VCaP (cell line): ENCODE measurements around the gene MAGI1.
A peak's percentile ranks its signal among the peaks of the same experiment; 100 is the strongest.

Experiments
- H3K27ac ChIP-seq: fragments of 450-650 bp; 2 replicates; pipeline ENCODE4 v1.5.1; 2017
- TF ChIP-seq, protein P1 (sequence below): fragments of 450-650 bp; conservative IDR thresholded peaks from 2 replicates; pipeline ENCODE4 v1.5.1; 2017; ENCODE audit warnings: mild to moderate bottlenecking, moderate library complexity

Gene MAGI1

DNA sequence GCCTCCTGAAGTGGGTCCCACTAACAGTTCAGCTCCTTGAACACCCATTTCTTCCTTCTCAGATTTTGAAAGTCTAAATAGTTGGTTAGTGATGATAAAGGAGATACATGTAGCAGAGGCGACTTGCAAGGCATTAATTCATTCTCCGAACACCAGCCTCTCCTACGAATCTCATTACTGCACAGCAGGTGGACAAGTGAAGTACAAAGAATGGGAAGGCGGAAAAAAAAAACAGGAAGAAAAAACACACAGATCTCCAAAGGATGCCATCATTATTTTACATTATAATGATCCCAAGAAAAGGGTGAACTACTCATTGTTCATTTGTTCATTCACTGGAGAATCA, 276.5 kb downstream of the MAGI1 start:
- H3K27ac ChIP-seq = no peak overlapping the region

DNA sequence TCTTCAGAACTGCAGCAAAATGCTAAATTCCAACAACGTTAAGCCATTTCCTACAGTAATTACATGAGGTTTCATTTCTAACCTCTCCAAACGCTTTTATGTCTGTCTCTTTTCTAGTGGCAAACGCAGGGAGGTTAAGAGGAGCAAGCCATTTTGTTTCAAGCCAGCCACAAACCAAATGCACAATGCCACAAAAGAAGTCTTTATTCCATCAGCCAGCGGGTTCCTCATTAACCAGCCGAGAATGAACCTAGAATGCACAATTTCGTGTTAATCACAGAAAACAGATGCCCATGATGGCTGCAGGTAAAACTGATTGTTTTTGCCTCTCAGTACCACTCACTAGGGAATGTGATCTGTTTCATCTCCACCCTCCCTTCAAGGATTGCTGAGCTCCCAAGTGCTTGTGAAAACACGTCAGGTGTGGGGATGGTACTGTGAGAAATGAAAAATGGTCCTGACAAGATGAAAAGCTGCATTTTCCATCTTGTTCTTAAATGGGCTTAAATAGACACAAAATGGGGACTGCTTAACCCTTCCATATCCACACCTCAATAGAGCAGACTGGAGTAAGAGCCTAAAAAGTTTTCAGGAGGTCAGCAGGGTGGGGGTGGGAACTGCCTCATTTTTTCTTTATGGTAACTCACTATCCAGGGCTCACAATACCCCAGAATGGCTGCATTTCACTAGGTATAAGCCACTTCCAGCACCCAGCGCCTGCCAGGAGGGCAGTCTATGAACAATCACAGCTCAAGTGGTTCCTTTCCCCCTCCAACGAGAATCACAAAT, 277.1 kb downstream of the MAGI1 start:
- TF ChIP-seq, protein P1, sequence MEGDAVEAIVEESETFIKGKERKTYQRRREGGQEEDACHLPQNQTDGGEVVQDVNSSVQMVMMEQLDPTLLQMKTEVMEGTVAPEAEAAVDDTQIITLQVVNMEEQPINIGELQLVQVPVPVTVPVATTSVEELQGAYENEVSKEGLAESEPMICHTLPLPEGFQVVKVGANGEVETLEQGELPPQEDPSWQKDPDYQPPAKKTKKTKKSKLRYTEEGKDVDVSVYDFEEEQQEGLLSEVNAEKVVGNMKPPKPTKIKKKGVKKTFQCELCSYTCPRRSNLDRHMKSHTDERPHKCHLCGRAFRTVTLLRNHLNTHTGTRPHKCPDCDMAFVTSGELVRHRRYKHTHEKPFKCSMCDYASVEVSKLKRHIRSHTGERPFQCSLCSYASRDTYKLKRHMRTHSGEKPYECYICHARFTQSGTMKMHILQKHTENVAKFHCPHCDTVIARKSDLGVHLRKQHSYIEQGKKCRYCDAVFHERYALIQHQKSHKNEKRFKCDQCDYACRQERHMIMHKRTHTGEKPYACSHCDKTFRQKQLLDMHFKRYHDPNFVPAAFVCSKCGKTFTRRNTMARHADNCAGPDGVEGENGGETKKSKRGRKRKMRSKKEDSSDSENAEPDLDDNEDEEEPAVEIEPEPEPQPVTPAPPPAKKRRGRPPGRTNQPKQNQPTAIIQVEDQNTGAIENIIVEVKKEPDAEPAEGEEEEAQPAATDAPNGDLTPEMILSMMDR = no peak
- H3K27ac ChIP-seq = no peak overlapping the region

More for the DNA sequence above, 276.5 kb downstream of the MAGI1 start:
- TF ChIP-seq, protein P1 = no peak

DNA sequence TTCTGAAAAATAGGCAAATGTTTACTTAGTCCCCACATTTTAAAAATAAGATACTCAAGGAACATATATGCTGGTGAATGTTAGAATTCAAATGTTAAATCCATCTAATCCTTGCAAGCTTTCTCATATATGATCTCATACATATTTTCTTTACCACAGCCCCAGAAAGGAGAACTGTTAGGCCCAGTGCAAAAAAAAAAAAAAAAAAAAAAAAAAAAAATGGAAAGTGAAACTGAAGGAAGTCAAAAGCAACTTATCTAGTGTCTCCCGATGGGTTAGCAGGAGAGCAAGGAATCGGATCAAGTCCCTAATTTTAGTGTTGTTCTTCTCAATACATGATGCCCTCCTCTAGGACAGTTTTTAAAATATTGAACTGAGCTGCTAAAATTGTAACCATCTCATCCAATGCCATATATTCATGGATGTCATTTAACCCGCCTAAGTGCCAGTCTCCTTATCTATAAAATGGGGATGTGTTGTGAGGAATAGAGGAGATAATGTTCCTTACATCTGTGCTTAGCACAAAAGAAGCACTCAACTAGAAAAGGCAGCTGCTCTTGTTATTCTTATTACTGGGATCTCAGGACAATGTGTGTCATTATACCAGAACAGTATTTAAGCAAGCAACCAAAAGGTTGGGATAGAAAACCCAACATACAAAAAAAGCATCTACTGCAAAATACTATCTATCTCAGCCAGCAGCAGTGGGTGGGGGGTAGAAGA, 279.7 kb downstream of the MAGI1 start:
- TF ChIP-seq, protein P1 = no peak
- no peak overlapping the region for H3K27ac ChIP-seq

DNA sequence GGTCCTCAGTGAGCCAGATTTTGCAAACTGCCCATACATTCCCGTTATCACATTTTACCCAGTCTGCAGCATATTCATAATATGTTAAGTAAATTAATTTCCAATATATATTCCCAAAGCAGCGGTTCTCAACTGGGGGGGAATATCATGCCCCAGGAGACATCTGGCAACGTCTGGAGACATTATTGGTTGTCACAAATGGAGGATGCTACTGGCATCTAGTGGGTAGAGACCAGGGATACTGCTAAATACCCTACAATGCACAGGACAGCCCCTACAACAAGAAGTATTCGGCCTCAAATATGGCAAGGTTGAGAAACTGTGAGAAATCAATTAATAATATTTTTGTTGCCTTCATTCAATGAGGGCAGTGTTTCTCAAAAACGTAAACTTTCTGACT, 280.3 kb downstream of the MAGI1 start:
- H3K27ac ChIP-seq = no peak overlapping the region
- TF ChIP-seq, protein P1 = no peak

DNA sequence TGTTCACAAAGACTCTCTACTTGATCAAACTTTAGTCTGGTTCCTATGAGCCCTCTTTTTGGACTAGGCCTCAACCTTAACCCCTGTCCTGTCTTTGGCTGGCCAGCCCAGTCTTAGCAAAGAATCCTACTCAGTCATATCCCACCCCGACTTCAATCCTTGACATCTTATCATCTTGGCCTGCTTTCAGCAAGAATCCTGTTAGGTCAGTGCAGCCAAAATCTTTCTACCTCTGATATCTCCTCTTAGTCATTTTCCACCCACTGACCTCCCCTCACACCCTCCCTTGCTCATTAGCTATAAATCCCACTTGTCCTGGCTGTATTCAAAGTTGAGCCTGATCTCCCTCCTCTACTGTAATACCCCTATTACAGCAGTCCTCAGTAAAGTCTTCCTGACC, 286.1 kb downstream of the MAGI1 start:
- TF ChIP-seq, protein P1 = no peak
- no peak overlapping the region for H3K27ac ChIP-seq

DNA sequence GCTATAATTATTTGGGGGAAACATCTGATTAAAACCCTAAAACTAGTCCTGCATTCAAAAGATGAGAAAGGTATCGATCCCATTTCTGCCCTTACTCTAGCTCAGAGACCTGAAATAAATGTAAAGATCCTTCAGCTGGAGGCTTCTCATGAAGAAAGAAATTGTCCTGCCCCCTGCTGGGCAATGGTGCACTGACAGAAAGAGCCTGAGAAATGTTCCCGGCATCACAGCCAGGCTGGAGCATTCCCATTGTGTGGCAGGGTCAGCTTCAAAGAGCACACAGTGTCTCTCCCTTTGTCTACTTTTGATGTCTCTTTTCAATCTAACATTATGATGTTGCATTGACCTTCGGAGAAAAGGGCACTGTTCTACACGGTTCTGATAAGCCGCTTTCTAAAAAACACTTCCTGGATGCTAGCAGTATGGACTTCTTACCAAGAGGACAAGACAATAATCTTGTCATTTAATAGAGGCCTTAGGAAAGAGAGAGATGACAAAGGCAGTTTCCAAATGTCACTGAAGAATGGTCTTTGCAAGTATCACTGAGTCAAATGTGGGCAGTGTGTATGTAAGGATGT, 287.5 kb downstream of the MAGI1 start:
- TF ChIP-seq, protein P1 = peak; percentile 76
- H3K27ac ChIP-seq = no peak overlapping the region

DNA sequence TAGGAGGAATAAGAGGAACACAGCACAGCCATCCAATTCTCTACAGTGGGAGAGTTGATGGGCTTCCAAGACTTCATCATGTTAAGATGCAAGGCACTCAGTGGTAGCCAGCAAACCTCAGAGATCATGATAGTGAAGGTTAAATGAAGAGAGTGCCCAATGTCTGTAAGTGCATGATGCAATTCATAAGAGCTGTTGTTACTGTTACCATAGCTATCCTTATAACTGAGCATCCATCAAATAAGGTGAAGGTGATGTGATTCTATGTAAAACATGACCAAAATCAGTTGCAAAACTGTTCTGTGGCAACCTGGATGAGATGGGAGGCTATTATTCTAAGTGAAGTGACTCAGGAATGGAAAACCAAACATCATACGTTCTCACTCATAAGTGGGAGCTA, 289.7 kb downstream of the MAGI1 start:
- no peak overlapping the region for H3K27ac ChIP-seq
- TF ChIP-seq, protein P1 = no peak
